WTC11 (cell line): ENCODE results near the gene ARG2. TPM values are rescaled to one million over a fixed set of nuclear protein-coding genes. Genes with fewer than 3 reads are reported as not detected.
A peak's percentile ranks its signal among the peaks of the same experiment; 100 is the strongest.
"Not testable (repeated sequence)": the region's sequence is repeated elsewhere in the genome, so short reads cannot be mapped to it uniquely, and the experiment has no call there.

Source experiments
- ATAC-seq: fragments of 200-7000 bp; cut with Tn5 transposase; 2 replicates; pipeline ENCODE4 v1.10.0; 2021; ENCODE audit warnings: mild to moderate bottlenecking, moderate library complexity
- CTCF ChIA-PET: fragments of 300-600 bp; sonication (Branson Sonifier 250); formaldehyde crosslinking; loops from one replicate; lab custom pipeline; 2021; ENCODE audit warnings: antibody characterized with exemption; lab: Charles Lee
- POLR2A ChIA-PET: fragments of 350-600 bp; sonication (Branson Sonifier 250); formaldehyde crosslinking; loops from one replicate; lab custom pipeline; 2021; ENCODE audit warnings: antibody characterized with exemption; lab: Charles Lee
- DNase-seq: peaks from one replicate; pipeline ENCODE4 v3.0.0; 2021; ENCODE audit warnings: low spot score
- H3K27ac Mint-ChIP-seq: 2 replicates; pipeline ENCODE4 v1.8.0; 2021; ENCODE audit warnings: mixed read lengths
- H3K27me3 Mint-ChIP-seq: 2 replicates; pipeline ENCODE4 v1.8.0; 2021; ENCODE audit warnings: low read depth, mild to moderate bottlenecking, moderate library complexity, mixed read lengths
- H3K36me3 Mint-ChIP-seq: 2 replicates; pipeline ENCODE4 v1.8.0; 2021; ENCODE audit warnings: mixed read lengths
- H3K4me1 Mint-ChIP-seq: 2 replicates; pipeline ENCODE4 v1.8.0; 2022; ENCODE audit warnings: mixed read lengths
- H3K4me3 Mint-ChIP-seq: 2 replicates; pipeline ENCODE4 v1.8.0; 2021; ENCODE audit warnings: mild to moderate bottlenecking, moderate library complexity, mixed read lengths
- H3K9me3 Mint-ChIP-seq: 2 replicates; pipeline ENCODE4 v1.8.0; 2021; ENCODE audit warnings: mixed read lengths
- ATF3 ChIP-seq: sonication (generic); formaldehyde crosslinking; conservative IDR thresholded peaks from 2 replicates; pipeline ENCODE4 v1.8.1; 2022; ENCODE audit warnings: mild to moderate bottlenecking, missing genetic modification reagents
- GABPB1 ChIP-seq: sonication (generic); formaldehyde crosslinking; IDR thresholded peaks from 2 replicates; pipeline ENCODE4 v1.8.1; 2023; ENCODE audit warnings: mild to moderate bottlenecking, missing genetic modification reagents
- NFATC4 ChIP-seq: fragments of 250-450 bp; sonication (Bioruptor Pico); IDR thresholded peaks from 2 replicates; pipeline ENCODE4 v1.9.0; 2021; ENCODE audit warnings: mild to moderate bottlenecking
- NR2C2 ChIP-seq: sonication (generic); formaldehyde crosslinking; IDR thresholded peaks from 2 replicates; pipeline ENCODE4 v1.8.0; 2022; ENCODE audit warnings: mild to moderate bottlenecking, missing genetic modification reagents
- PREB ChIP-seq: sonication (generic); formaldehyde crosslinking; IDR thresholded peaks from 2 replicates; pipeline ENCODE4 v1.8.1; 2022; ENCODE audit warnings: mild to moderate bottlenecking, missing genetic modification reagents, moderate library complexity, borderline replicate concordance
- SP1 ChIP-seq: sonication (generic); formaldehyde crosslinking; conservative IDR thresholded peaks from 2 replicates; pipeline ENCODE4 v1.8.1; 2022; ENCODE audit warnings: missing genetic modification reagents
- USF1 ChIP-seq: sonication (generic); formaldehyde crosslinking; IDR thresholded peaks from 2 replicates; pipeline ENCODE4 v1.8.0; 2022; ENCODE audit warnings: mild to moderate bottlenecking, missing genetic modification reagents
- ZNF121 ChIP-seq: sonication (generic); formaldehyde crosslinking; IDR thresholded peaks from 2 replicates; pipeline ENCODE4 v1.8.0; 2023; ENCODE audit warnings: missing genetic modification reagents
- ZNF219 ChIP-seq: sonication (generic); formaldehyde crosslinking; IDR thresholded peaks from 2 replicates; pipeline ENCODE4 v1.8.0; 2023; ENCODE audit warnings: missing genetic modification reagents, mild to moderate bottlenecking, borderline replicate concordance
- total RNA-seq: library from RNA; stranded (reverse); gene quantifications from 3 replicates; pipeline ENCODE4 v1.2.3, GENCODE V29; 2021
- TF ChIP-seq, protein P1 (sequence below): fragments of 250-450 bp; sonication (Bioruptor Pico); conservative IDR thresholded peaks from 2 replicates; pipeline ENCODE4 v1.9.0; 2021; ENCODE audit warnings: mild to moderate bottlenecking
- TF ChIP-seq, protein P2 (sequence below): sonication (generic); formaldehyde crosslinking; IDR thresholded peaks from 2 replicates; pipeline ENCODE4 v1.8.0; 2023; ENCODE audit warnings: missing genetic modification reagents, mild to moderate bottlenecking, borderline replicate concordance

Gene ARG2
- total RNA-seq, 1 experiment from 2014 or later: 29.8 TPM

GRCh38 chr14:67622675-67623074, 3.0 kb downstream of the ARG2 start (continued):
- TF ChIP-seq, protein P1, sequence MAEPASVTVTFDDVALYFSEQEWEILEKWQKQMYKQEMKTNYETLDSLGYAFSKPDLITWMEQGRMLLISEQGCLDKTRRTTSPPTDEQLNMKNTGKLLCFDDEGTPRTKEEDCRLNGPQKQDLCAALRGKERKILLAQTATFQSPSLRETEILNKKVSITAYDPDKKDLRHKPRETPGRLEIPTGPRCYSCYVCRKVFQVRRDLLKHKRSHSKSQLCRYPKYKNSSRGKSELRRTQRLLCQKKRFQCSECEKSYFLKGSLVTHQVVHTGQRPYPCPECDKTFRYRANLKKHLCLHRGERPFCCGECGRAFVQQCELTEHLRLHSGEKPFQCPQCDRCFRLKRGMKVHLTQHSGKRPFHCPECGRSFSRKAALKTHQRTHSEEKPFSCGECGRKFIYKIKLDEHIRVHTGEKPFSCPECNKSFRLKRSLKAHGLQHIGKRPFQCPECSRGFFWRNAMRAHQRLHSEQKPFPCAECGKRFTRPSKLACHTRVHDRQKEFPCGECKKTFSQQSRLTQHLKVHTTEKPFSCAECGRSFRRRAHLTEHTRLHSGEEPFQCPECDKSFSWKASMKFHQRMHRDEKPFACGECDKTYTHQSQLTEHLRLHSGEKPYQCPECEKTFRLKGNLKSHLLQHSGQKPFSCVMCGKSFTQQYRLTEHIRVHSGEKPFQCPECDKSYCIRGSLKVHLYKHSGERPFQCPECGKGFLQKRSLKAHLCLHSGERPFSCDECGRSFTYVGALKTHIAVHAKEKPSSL (CRISPR knock-in tag): no peak
- TF ChIP-seq SP1 (CRISPR knock-in tag) (no peak), USF1 (no peak), ZNF219 (CRISPR knock-in tag) (no peak)

- DNase-seq (no peak), ATAC-seq (no peak)
- peak overlapping the region; percentile 14 for H3K4me3 Mint-ChIP-seq
- no peaks in the 10 kb centered on the region for H3K9me3 Mint-ChIP-seq
- peak overlapping the region; percentile 94 for H3K27ac Mint-ChIP-seq
- TF ChIP-seq PREB (CRISPR knock-in tag): no peak
- peak; percentile 90 for TF ChIP-seq GABPB1 (CRISPR knock-in tag)
- H3K4me1 Mint-ChIP-seq: peaks cover 35% of the 10 kb centered on the region
- peaks cover 17% of the 10 kb centered on the region for H3K36me3 Mint-ChIP-seq
- ChIA-PET POLR2A (interaction anchor here (1.5 kb wide), 1 partner anchor 72 kb away, joined by 3 read pairs; no protein-coding TSS in a partner anchor), CTCF (interaction anchor here (0.9 to 1.2 kb wide), 5 partner anchors 23 to 196 kb away, joined by 3 to 6 read pairs (median 5); partner anchors contain the start of gene PIGH)
- peaks cover 21% of the 10 kb centered on the region for H3K27me3 Mint-ChIP-seq
Measured at GRCh38 chr14:67623114-67623513, 3.4 kb downstream of the ARG2 start.

- Mint-ChIP-seq H3K4me1 (peaks cover 18% of the 10 kb centered on the region), H3K36me3 (peaks cover 17% of the 10 kb centered on the region)
- POLR2A ChIA-PET, CTCF ChIA-PET, ATAC-seq, DNase-seq, H3K9me3 Mint-ChIP-seq, H3K27me3 Mint-ChIP-seq, H3K27ac Mint-ChIP-seq, H3K4me3 Mint-ChIP-seq: not testable (repeated sequence)
Measured at GRCh38 chr14:67626131-67626530, 6.4 kb downstream of the ARG2 start.

GRCh38 chr14:67627519-67627918, 7.8 kb downstream of the ARG2 start:
- Mint-ChIP-seq H3K36me3 (peaks cover 17% of the 10 kb centered on the region), H3K27ac (no peak overlapping the region), H3K27me3 (no peaks in the 10 kb centered on the region), H3K9me3 (no peaks in the 10 kb centered on the region; the same call in 1 of the 2 replicates), H3K4me1 (peaks cover 9% of the 10 kb centered on the region), H3K4me3 (no peak overlapping the region)
- ATAC-seq (no peak), DNase-seq (no peak)
- POLR2A ChIA-PET: no interaction called here
- TF ChIP-seq NFATC4 (CRISPR knock-in tag) (no peak), ZNF121 (CRISPR knock-in tag) (0 out of 2 replicates have a peak, but pooled peaks have one; percentile 65)
- CTCF ChIA-PET: no interaction called here

- ChIA-PET POLR2A (no interaction called here), CTCF (interaction anchor here (1.2 to 1.5 kb wide), 2 partner anchors 11 to 30 kb away, joined by 4 read pairs; partner anchors contain the start of genes ARG2 and PIGH)
- Mint-ChIP-seq H3K4me3 (no peak overlapping the region), H3K4me1 (no peaks in the 10 kb centered on the region), H3K27ac (no peak overlapping the region), H3K27me3 (no peaks in the 10 kb centered on the region), H3K36me3 (peaks cover 5% of the 10 kb centered on the region), H3K9me3 (no peaks in the 10 kb centered on the region; the same call in 1 of the 2 replicates)
- DNase-seq (no peak), ATAC-seq (no peak)
- TF ChIP-seq, protein P2, sequence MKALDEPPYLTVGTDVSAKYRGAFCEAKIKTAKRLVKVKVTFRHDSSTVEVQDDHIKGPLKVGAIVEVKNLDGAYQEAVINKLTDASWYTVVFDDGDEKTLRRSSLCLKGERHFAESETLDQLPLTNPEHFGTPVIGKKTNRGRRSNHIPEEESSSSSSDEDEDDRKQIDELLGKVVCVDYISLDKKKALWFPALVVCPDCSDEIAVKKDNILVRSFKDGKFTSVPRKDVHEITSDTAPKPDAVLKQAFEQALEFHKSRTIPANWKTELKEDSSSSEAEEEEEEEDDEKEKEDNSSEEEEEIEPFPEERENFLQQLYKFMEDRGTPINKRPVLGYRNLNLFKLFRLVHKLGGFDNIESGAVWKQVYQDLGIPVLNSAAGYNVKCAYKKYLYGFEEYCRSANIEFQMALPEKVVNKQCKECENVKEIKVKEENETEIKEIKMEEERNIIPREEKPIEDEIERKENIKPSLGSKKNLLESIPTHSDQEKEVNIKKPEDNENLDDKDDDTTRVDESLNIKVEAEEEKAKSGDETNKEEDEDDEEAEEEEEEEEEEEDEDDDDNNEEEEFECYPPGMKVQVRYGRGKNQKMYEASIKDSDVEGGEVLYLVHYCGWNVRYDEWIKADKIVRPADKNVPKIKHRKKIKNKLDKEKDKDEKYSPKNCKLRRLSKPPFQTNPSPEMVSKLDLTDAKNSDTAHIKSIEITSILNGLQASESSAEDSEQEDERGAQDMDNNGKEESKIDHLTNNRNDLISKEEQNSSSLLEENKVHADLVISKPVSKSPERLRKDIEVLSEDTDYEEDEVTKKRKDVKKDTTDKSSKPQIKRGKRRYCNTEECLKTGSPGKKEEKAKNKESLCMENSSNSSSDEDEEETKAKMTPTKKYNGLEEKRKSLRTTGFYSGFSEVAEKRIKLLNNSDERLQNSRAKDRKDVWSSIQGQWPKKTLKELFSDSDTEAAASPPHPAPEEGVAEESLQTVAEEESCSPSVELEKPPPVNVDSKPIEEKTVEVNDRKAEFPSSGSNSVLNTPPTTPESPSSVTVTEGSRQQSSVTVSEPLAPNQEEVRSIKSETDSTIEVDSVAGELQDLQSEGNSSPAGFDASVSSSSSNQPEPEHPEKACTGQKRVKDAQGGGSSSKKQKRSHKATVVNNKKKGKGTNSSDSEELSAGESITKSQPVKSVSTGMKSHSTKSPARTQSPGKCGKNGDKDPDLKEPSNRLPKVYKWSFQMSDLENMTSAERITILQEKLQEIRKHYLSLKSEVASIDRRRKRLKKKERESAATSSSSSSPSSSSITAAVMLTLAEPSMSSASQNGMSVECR (CRISPR knock-in tag): no peak
- TF ChIP-seq NR2C2 (CRISPR knock-in tag) (no peak), ATF3 (CRISPR knock-in tag) (no peak), ZNF121 (CRISPR knock-in tag) (no peak)
Measured at GRCh38 chr14:67630186-67630585, 10.5 kb downstream of the ARG2 start.
